GM19043 (cell line): ENCODE results near the gene PAIP2B.
A peak's percentile ranks its signal among the peaks of the same experiment; 100 is the strongest.

Experiments
- ATAC-seq: cut with Tn5 transposase; IDR thresholded peaks from one replicate; pipeline ENCODE4 v1.9.1; 2021; ENCODE audit warnings: low read depth; ENCODE audit not compliant: unreplicated experiment

The PAIP2B gene

GRCh38 chr2:71155846-71156245, 71.1 kb downstream of the PAIP2B start:
- ATAC-seq: no peak

DNA sequence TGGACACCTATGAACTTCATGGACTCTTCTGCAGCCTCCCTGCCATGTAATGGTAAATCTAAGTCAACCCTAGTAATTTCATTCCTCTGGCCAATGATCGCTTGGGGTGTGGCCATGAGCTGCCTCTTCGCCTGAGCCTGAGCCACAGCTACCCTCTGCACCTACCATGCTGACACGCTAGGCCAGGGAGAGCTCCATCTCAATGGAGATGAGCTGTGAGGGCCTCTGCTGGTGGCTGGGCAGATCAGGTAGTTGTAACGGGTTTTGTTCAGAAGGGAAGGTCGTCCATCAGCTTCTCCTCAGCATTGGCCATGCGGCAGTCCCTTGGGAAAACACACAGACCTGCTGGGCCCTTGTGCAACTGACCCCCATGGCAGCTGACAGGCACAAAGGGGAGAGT, 72.1 kb downstream of the PAIP2B start:
- ATAC-seq: peak; percentile 76

DNA sequence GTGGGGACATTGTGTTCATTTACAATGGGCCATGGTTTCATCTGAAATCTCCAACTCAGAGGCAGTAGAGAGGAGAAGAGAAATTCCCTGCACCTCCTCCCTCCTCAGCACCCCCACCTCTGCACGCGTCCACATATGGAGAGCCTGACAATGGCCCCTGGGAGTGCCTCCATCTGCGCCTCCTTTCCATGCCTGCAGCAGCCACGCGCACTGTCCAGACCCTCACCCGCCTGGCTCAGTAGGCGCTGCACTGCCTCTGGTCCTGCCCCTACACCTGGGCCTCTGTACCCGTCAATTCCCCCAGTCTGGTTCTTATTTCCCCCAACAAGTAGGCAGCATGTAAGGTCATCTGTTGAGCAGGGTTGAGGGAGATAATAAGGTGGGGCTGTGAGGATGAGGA, 72.6 kb downstream of the PAIP2B start:
- ATAC-seq: no peak

GRCh38 chr2:71153585-71154224, 73.2 kb downstream of the PAIP2B start:
- no peak for ATAC-seq

DNA sequence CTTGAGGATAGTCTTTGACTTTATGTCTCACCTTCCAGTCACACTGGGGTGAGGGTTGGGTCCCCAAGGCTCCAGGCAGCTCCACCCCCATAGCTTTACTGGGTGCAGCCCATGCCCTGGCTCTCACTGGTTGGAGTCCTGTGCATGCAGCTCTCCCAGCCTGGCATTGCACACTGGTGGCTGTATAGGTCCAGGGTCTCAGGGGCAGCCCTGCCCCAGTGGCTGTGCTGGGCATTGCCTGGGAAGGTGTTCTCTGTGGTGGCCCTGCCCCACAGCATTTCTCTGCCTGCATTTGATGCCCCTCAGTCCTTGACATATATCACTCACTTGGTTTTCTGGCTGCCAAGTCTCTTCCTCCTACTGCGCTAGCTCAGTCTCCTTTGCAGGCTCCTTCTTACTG, 75.3 kb downstream of the PAIP2B start:
- ATAC-seq: no peak

- ATAC-seq: no peak
Measured at GRCh38 chr2:71150082-71150816, 76.7 kb downstream of the PAIP2B start.

DNA sequence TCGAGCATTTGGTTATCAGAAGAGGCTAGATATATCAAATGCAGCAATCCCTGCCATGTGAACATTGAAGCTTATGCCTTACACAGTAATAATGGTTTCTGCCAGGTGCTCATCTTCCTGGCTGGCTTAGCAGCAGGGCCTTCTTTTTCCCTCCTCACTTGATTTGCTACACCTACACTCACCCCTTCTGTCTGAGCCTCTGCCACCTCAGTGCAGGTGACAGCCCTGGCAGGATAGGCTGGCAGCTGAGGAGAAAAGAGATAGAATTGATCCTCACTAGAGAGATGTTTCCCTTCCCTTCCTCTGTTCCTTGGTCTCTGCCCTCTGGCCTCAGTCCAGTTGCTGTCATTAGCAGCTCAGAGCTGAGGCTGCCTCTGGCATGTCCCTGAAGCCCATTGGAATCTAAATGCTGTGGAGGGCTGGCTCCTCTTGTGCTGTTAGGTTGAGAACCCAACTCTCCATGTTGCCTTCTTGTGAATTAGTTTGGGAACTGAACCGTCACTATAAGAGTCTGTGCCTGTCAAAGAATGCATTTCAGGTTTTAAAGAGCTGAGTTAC, 78.3 kb downstream of the PAIP2B start:
- no peak for ATAC-seq

GRCh38 chr2:71143782-71144181, 83.1 kb downstream of the PAIP2B start:
- no peak for ATAC-seq

DNA sequence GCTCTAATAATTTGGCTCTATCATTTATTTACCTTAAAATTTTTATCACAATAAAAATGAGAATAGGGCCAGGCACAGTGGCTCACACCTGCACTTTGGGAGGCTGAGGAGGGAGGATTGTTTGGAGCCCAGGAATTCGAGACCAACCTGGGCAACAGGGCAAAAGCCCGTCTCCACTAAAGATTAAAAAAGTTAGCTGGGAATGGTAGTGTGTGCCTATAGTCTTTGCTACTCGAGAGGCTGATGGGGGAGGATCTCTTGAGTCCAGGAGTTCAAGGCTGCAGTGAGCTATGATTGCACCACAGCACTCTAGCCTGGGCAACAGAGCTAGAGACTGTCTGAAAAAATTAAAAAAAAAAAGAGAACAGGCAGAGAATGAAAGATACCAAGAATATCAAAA, 90.7 kb downstream of the PAIP2B start:
- no peak for ATAC-seq

- no peak for ATAC-seq
Measured at GRCh38 chr2:71133603-71134002, 93.3 kb downstream of the PAIP2B start.
